HPDE6-E6E7 (cell line): Measurements from ENCODE around the gene ARID1B.

Experiments
- DNase-seq: peaks from one replicate; pipeline ENCODE4 v3.0.0; 2011; ENCODE audit warnings: missing footprints; ENCODE audit errors: extremely low spot score

ARID1B gene

DNA sequence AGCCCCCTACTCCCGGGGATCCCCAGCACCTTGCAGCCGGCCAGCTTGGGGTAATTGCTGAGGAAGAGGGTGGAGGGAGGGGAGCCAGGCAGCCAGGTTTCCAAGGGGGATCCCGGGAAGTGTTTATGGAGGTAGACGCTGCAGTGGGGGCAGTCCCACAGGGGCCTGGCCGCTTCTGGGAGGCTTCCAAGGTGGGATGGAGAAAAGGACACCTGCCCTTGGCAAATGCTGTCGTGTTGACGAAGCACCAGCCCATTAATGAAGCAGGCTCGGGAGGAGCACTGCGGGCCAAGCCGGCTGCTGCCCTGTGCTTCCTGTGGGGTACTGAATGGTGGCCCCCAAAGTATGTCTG is 463.8 kb downstream of the ARID1B start:
- DNase-seq: no peak

DNA sequence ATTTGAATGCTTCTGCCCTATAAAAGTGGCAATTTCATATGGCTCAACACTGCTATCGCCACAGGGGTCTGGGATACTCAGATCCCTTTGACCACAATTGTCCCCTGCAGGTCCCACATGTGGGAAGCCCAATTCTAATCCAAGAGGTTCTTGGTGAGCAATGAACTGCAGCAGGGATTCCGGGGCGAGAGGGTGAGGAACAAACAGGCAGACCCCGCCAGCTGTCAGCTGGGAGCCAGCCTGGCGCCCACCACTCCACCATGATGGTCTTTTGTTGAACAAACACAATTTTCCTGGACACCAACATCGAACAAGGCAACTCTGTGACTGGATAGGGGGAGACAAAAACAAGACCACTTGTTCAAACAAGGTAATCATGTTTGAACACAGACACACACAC is 465.6 kb downstream of the ARID1B start:
- DNase-seq: no peak

- no peak for DNase-seq
Measured at GRCh38 chr6:157244175-157244574, 467.0 kb downstream of the ARID1B start.

- no peak for DNase-seq
Measured at GRCh38 chr6:157244780-157245179, 467.6 kb downstream of the ARID1B start.

DNA sequence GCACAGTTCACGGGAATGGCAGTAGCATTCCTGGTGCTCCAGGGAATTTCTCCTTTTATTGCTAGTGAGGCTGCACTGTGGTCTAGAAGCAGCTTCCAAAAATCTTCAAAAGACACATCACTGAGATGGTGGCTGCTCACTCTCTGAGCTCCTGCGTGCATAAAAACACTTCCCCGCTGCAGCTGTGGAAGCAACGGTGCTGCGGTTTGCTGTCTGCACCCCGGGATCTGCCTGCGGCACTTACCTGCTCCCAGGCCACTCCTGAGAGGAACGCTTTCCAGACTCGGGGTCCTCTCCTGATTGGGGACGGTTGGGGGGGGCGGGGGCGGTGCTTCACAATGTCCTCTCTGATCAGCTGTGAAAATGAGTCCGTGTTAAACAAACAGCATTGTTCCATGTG is 468.3 kb downstream of the ARID1B start:
- DNase-seq: no peak

GRCh38 chr6:157246048-157246630 is 469.0 kb downstream of the ARID1B start:
- no peak for DNase-seq

- no peak for DNase-seq
Measured at GRCh38 chr6:157246771-157247484, 469.8 kb downstream of the ARID1B start.

DNA sequence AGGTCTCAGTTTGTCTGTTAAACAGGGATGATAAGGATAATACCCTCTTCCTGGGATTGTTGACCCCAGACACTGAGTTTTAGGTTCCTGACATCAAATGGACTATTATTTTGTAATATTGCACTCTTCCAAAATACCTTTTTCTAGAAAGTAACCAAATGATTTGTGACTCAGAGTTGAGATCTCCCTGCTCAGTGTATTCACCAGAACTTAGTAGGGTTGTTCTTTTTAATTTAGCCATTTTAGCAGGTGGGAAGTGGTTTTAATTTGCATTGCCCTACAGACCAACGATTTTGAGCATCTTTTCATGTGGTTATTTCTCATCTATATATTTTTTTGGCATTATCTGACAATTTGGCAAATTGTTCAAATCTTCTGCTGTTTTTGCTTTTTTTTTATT is 471.1 kb downstream of the ARID1B start:
- no peak for DNase-seq

- DNase-seq: no peak
Measured at GRCh38 chr6:157249826-157250225, 472.6 kb downstream of the ARID1B start.

- no peak for DNase-seq
Measured at GRCh38 chr6:157251586-157252247, 474.5 kb downstream of the ARID1B start.

DNA sequence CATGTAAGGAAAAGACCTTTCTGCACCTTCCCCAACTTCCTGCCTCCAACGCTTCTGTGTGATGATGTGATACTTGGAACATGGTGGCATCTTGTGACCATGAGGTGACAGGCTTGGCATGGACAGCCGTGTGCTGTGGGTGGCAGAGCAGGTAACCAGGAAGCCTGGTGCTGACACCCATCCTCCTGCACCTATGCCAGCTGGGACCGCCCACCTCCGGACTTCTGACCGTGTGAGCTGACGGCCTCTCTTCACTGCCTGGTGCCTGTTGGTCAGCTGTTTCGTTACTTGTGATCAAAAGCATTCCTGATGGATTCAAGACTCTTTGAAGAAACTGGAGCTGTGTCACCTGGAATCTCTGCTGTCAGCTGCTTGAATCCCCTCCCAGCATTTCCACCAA is 475.8 kb downstream of the ARID1B start:
- DNase-seq: no peak

- DNase-seq: no peak
Measured at GRCh38 chr6:157253699-157254098, 476.5 kb downstream of the ARID1B start.

- DNase-seq: no peak
Measured at GRCh38 chr6:157254538-157254937, 477.4 kb downstream of the ARID1B start.

DNA sequence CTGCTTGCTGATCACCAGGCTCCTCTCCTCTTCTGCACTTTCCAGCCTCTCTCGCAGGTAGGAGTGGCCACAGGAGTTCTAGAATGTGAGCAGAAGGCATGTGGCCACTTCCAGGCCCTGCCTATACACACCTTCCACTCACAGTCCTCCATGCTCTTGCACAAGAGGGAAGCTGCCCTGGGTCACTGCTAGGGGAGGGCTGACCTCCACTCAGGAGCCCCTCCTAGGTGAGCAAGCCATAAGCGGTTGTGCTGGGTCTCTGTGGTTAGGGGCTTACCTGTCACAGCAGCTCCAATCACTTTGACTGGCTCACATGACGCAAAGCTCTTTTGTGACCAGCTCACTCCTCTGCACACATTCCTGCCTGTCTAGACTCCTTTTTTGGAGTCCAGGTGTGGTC is 477.9 kb downstream of the ARID1B start:
- no peak for DNase-seq

GRCh38 chr6:157258878-157259277 is 481.7 kb downstream of the ARID1B start:
- no peak for DNase-seq

DNA sequence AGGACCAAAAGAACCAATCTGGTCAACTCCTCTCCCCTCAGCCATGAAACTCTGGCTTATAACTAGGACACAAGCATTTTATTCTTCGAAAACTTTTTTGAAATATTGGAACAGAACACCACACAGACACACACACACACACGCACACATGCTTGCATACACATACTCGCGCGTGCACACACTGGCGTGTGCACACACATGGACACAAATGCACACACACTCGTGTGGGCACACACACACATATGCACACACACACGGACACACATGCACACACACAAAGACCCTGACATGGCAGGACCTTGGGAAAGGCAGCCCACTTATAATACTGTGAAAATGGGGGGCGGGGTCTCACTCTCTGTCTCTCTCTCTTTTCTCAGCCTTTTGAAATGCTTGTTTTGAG is 482.3 kb downstream of the ARID1B start:
- no peak for DNase-seq
